NCI-H526 treated with DMSO at 0.1 percent for 48 hours (cell line): ENCODE data around the gene ATAD3C.
"Not testable (repeated sequence)": the region's sequence is repeated elsewhere in the genome, so short reads cannot be mapped to it uniquely, and the experiment has no call there.

Experiments used
- DNase-seq: peaks from one replicate; lab custom pipeline; 2025; lab: John Stamatoyannopoulos, UW

The ATAD3C gene

DNA sequence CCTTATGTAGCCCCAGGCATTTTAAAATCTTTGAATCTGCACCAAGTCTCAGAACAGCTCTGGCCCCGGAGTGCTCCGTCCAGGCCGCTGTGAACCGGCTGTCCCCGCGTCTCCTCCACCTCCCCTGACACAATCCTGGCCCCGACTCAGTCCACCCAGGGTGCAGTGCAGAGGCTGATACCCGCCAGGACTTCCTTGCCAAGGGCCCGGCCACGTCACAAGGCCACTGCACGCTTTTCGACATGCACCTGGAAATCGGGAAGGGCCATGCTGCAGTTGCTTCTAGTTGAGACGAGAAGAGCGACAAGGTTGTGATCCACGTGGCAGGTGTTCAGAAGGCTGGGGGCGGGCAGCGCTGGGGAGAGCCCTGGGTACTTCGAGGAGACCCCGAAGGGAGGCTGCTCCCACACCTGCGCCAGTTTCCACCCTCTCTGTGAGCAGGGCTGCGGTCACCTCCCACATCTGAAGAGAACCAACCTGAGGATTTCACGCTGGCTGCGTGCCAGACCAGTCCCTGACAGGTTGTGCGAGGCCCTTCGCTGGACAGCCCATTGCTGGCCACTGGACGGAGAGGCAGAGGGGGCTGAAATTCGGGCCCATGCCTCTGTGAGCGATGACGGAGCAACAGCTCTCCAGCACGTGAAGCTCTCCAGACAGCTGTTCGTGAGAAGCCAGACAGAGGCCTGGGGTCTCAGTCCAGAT lies 7.3 kb upstream of the ATAD3C start:
- DNase-seq = no peak

DNA sequence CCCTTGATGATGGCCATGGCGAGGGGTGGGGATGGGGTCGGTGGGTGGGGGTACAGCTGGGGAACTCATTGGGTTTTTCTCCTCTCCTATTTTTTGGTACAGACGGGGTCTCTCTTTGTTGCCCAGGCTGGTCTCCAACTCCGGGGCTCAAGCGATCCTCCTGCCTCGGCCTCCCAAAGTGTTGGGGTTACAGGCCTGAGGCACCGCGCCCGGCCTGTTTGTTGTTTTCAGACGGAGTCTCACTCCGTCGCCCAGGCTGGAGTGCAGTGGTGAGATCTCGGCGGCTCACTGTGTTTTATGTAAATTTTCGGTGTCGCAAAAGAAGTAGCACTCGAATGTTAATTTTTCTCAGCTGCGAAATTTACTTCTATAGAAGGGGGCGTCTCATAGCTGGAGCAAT lies 2.9 kb upstream of the ATAD3C start:
- not testable (repeated sequence) for DNase-seq

DNA sequence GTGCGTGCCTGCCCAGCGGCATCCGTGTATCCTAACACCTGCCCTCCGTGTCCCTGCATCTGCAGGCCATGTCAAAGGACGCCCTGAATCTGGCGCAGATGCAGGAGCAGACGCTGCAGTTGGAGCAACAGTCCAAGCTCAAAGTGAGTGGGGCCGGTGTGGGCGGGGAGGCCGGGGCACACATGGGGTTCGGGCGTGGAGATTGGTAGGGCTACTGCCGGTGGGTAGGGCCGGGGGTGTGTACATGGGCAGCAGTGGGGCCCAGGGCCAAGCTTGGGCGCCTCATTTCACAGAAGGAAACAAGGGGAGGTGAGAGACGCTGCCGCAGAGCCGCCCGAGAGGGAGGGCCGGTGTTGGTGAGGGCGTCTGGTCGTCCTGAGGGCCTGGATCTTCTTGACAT lies 1.1 kb downstream of the ATAD3C start:
- not testable (repeated sequence) for DNase-seq

DNA sequence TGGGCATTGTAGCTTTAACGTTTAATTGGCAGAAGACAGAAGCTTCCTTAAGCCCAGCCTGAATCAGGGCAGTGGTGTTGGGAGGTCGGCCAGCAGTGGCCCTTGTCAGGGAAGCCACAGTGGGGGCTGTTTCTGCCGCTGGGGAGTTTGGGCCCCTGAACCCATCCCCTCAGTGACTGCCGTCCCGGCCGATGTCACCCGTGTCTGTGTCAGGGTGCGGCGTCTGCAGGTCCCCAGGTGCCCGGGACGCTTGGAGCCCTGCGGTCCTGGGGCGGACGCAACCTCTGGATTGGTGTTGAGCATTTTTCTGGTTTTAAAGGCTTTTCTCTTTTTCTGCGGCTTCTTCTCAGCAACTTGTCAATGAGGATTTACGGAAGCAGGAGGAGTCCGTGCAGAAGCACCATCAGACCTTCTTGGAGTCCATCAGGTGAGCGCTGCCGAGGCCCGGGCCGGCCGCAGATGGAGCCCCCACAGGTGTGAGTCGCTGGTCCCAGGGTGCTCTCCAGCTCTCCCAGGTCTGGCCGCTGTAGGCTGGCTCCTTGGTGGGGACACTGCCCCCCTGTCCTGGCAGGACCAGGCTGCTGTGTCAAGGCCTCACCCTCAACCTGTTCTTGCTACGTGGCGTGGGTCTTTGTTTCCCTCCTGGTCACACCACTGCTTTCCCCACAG lies 2.3 kb downstream of the ATAD3C start:
- no peak for DNase-seq

DNA sequence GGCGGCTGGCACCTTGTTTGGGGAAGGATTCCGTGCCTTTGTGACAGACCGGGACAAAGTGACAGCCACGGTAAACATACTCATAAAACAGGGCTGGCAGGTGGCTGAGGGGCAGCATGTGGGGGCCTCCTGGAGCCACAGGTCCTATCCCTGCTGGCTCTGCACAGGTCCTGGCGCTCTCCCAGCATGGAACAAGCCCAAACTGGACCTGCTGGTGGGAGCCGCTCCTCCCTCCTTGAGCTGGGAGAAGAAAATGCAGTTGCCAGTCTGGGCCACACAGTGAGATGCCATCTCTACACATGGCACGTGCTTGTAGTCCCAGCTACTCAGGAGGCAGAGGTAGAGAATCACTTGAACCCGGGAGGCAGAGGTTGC lies 2.9 kb downstream of the ATAD3C start:
- DNase-seq = not testable (repeated sequence)

DNA sequence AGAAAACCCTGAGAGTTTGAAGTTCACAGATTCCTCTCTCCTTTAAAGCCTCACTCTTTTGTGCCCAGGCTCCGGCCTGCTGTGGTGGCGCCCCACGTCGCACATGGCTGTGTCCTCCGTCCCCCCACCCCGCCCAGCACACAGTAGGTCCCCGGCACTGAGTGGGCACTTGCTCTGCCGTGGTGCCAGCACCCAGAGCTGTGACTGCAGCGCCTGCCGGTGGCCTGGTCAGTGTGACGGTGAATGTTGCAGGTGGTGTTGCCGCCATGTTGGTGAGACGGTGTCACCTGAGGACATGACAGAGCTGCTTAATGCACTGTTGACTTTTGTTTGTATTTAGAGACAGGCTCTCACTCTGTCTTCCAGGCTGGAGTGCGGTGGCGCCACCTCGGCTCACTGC lies 3.4 kb downstream of the ATAD3C start:
- no peak for DNase-seq

DNA sequence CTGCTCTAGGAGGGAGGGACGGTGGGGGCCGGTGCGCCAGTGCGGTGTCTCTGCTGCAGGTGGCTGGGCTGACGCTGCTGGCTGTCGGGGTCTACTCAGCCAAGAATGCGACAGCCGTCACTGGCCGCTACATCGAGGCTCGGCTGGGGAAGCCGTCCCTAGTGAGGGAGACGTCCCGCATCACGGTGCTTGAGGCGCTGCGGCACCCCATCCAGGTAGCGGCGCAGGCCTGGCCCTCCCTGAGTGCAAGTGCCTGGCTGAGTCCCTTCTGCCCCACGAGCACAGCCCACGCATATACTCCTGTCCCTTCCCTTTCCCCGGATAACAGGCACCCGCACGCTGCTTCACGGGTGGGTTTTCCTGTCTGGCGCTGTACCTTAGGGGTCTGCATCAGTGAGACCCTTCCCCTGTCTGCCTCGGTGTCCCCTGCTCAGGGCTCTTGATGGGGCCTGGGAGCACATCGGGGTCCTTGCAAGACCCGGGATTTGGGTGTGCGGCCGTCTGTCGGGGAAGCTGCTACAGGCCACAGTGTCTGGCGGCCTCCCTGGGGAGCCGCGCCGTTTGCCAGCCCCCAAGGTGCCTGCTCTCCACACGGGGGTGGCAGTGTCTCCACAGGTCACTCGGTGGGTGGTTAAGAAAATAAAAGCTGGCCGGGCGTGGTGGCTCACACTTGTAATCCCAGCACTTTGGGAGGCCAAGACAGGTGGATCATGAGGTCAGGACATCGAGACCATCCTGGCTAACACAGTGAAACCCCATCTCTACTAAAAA lies 5.0 kb downstream of the ATAD3C start:
- DNase-seq = not testable (repeated sequence)

DNA sequence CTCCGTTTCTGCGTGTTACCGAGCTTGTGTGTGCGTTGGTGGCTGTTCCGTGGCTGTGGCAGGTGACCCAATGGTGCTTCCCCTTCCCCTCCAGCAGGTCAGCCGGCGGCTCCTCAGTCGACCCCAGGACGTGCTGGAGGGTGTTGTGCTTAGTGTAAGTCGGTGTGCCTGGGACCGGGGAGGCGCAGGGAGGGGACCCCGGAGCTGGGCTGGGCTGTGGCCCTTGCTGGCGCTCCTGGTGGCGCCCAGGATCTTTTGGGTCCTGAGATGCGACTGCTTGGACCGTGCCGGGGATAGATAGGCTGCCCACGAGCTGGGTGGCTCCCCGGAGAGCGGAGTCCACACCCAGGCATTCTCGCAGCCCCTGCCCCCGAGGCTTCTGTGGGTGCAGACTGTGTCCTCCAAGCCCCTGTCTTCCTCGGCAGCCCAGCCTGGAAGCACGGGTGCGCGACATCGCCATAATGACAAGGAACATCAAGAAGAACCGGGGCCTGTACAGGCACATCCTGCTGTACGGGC lies 5.9 kb downstream of the ATAD3C start:
- DNase-seq = no peak

DNA sequence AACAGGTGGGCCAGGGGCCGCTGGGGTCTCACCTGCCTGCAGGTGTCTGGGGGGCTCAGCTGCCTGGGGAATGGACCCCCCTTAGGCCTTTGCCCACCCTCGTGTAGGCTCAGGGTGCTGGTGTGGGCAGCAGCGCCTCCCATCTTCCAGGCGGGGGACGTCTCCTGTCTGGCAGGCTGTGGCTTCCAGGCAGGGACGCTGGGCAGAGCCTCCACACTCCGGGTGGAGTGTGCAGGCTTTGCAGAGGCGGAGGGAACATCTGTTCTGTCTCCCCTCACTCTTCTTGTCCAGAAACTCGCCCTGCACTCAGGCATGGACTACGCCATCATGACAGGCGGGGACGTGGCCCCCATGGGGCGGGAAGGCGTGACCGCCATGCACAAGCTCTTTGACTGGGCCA lies 6.4 kb downstream of the ATAD3C start:
- not testable (repeated sequence) for DNase-seq

DNA sequence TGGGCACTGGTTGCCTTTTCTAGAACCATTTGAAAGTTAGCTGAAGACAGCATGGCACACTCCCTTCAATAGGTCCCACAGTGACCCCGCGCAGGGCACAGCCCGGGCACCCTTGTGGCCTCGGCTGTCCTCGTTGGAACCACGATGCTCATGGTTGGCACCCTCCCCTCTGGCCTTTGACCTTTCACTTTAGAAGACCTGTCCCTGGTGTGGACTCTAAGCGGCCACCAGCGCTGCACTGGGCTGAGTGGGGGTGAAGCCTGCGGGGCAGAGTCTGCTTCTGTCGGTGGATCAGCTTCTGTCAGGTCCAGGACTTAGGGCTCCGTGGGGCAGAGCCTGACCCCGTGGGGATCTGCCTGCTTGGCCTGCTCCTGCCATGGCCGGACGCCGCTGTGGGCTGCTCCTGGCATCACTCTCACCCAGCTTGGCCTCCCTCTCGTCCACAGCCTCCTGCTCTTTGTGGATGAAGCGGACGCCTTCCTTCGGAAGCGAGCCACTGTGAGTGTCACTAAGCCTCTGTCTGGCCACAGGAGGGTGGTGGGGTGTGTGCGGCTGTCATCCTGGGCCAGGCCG lies 7.3 kb downstream of the ATAD3C start:
- DNase-seq = not testable (repeated sequence)

DNA sequence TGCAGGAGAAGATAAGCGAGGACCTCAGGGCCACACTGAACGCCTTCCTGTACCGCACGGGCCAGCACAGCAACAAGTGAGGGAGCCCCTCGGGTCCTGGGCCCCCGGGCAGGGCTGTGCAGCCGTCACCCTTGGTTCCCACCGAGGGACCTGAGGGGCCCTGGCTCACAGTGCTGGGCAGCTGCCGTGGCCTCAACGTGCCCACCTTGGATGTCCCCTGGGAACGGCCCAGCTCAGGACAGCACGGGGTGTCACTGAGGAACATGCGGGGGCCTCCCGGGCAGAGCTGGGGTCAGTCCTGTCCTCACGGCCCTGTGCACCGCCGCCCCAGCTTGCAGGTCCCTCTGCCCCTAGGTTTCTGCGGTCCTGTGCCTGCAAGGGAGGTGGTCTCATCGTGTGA lies 9.7 kb downstream of the ATAD3C start:
- not testable (repeated sequence) for DNase-seq

DNA sequence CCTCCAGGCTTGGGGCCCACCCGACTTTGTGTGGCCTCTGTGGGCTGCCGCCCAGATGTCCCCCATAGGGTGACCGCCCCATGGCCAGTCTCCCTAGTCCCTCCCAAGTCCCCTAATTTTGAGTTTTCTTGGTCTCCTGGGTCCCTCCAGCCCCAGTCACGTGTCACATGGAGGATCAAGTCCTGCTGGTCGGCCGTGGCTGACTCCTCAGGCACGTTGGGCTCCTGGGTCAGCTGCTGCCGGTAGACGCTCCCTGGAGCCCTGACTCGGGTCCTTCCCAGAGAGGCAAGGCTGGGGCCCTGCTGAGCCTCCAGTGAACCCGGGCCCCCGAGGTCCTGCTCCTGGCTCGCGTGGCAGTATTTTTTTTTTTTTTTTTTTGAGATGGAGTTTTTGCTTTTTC lies 10.2 kb downstream of the ATAD3C start:
- not testable (repeated sequence) for DNase-seq

DNA sequence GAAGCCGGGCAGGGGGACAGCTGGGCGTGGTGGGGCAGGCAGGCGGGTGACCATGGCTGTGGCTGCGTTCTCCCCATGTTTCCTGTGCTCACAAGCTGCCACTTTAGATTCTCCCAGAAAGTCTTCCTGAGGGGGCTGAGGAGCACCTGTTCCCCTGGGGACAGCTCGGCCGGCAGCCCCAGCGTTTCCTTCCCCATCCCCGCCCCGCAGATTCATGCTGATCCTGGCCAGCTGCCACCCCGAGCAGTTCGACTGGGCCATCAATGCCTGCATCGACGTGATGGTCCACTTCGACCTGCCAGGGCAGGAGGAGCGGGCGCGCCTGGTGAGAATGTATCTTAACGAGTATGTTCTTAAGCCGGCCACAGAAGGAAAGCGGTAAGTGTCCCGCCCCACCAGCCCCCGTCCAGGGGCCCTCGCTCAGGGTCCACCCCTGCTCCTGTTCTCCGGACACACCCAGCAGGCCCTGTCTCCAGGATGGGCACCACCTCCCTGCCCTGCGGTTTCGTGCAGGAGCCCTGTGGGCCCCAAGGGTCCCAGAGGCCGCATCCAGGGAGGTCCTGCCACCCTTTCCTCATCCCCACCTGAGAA lies 11.1 kb downstream of the ATAD3C start:
- DNase-seq = no peak

DNA sequence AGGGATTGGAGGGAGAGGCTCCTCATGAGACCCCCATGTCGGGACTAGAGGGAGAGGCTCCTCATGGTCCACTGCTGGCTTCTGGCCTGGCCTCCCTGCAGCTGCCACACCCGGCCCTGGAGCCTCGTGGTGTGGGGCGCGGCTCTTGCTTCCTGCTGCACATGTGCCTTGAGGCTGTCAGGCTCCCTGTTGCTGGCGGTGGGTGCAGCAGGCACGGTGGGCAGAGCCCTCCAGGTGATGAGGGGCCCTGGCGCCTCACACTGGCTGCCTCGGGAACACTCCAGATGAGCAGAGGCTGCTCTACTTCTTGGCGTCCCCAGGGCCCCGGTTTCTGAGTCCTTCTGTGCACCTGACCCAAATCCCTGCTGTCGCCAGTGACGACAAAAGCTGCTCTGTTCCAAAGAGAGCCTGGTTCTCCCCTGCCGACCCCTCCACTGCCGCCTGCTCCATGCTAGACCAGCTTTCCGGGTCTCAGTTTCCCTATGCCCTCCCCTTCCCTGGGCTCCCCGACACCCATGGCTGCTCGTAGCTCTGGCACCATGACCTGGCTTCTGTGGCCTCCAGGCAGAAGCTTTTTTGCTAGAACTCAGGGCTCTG lies 12.3 kb downstream of the ATAD3C start:
- DNase-seq = no peak

DNA sequence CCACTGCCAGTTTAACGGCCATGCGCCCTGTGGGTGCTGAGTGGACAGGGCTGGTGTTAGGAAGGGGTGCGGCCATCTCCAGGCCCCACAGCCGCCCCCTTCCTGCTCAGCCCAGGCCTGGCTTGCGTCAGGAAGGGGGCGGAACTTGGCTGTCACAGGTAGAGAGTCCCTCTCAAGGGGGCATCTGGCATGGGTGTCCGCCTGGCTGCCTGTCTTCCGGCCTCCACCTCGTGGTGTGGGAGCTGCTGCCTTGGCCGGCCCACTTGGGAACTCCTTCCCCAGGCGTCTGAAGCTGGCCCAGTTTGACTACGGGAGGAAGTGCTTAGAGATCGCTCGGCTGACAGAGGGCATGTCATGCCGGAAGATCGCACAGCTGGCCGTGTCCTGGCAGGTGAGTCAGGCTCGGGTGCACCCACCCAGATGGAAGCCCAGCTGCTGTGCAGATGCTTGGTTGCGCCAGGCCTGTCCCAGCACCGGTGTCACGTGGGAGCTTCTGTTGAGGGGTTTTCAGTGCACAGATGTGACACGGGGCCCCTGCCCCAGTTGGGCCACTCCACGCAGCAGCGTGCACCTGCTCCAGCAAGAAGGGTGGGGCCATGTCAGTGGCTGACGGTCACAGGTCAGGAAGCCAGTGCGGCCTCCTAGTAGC lies 13.0 kb downstream of the ATAD3C start:
- no peak for DNase-seq

DNA sequence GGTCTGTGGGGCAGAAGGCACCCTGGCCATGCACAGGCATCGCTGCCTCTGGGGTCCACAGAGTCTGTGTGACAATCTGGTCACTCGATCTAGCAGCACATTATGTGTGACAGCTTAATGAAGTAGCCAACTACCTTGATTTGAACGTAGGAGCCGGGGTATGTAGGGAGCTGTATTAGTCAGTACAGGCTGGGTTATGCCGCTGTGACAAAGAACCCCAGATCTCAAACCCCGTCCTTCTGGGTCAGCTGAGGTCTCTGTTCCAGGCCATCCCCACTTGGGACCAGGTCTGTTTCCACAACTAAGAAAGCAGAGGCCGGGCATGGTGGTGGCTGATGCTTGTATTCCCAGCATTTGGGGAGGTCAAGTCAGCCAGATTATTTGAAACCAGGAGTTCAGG lies 13.8 kb downstream of the ATAD3C start:
- DNase-seq = no peak

DNA sequence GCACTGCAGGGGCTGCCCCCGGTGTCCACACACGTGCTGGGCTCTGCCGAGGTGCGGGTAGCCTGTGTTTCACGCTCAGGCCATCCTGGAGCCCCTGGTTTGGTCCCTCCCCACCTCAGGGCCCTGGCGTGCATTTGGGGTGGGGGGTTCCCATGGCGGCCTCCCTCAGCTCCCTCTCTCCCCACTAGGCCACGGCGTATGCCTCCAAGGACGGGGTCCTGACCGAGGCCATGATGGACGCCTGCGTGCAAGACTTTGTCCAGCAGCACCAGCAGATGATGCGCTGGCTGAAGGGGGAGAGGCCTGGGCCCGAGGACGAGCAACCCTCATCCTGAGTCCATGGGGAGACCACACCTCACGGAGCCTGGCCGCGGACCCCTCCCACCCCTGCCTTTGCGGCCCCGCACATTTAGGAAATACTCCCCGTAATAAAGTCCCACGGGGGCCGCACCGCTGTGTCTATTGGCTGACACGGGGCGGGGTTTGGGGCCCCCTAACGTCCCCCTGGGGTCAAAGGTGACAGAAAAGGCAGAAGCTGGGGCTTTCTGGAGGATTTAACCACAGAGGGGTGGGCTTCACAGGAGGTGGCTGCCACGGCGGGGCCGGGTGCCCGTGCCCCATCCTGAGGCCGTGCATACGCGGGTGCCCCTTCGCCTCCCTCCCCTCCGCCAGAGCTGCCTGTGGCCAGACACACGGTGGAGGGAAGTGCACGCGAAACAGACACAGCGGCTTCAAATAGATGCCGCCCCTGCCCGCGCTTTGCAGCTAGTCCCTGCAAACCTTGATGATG lies 18.9 kb downstream of the ATAD3C start:
- DNase-seq = not testable (repeated sequence)

DNA sequence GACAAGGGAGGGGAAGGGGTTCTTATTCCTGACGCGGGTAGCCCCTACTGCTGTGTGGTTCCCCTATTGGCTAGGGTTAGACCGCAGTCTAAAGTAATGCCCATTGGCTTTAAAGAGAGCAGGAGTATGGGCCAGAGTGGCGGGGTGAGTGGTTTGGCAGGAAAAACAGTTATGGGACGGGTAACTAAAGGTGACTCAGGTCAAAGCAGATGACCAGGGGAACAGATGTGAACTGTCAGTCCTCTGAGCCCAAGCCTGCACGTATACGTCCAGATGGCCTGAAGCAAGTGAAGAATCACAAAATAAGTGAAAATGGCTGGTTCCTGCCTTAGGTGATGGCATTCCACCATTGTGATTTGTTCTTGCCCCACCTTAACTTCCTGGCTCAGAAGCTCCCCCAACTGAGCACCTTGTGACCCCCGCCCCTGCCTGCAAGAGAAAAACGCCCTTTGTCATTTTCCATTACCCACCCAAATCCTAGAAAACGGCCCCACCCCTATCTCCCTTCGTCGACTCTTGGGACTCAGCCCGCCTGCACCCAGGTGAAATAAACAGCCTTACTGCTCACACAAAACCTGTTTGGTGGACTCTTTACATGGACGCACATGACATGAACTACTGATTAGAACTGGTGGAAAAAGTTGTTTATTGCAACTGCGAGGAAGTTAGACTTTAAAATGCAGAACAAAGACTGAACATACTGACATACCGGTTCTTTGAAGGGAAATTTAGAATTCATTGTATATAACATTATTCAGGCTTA lies 21.3 kb downstream of the ATAD3C start:
- DNase-seq = no peak

DNA sequence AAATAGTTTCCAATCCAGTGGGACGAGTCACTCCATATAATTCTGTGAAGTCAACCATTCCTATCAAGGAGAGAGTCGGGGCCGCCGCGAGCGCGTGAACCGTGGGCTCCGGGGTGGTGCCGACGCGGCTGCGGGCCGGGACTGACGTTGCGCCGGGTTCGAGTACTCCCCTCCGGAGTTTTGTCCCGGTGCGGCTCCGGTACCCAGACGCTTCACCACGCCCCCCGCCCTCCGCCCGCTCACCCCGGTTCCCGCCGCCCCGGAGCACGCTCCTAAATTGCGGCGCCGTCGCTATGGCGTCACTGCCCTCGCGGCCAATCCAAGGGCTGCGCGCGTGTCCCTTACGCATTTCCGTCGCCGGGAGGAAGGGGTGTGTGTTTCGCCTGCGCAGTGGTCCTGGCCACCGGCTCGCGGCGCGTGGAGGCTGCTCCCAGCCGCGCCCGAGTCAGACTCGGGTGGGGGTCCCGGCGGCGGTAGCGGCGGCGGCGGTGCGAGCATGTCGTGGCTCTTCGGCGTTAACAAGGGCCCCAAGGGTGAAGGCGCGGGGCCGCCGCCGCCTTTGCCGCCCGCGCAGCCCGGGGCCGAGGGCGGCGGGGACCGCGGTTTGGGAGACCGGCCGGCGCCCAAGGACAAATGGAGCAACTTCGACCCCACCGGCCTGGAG lies 22.0 kb downstream of the ATAD3C start, which contains the start of gene ATAD3B:
ATAD3B (plus strand) TSS at position 377 of the 664 bp plus-strand sequence; CDS start at position 497, 120 bp downstream.
- DNase-seq = peak; percentile 75
